Measurements from ENCODE around the gene GASK1A. TPM values are rescaled to one million over a fixed set of nuclear protein-coding genes. Genes with fewer than 3 reads are reported as not detected.

GASK1A gene
- polyA plus RNA-seq, 2 of the 4 experiments (the other 2 are of a cell fraction) = not detected

DNA sequence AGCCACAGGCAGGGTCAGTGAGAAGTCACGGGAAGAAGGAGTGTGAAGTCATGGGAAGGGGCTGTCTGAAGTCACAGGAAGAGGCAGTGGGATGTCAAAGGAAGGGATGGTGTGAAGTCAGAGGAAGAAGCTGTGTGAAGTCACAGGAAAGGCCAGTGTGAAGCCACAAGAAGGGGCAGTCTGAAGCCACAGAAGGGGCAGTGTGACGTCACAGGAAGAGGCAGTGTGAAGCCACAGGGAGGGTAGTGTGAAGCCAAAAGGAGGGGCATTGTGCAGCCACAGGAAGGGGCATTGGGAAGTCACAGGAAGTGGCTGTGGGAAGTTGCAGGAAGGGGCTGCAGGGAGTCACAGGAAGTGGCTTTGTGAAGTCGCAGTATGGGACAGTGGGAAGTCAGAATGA, 35.1 kb downstream of the GASK1A start:
- Histone ChIP-seq H3K9me3 (no peaks in the 10 kb centered on the region), H3K4me3 (no peak overlapping the region), H3K27ac (no peak overlapping the region), H3K4me2 (no peak overlapping the region), H3K4me1 (no peaks in the 10 kb centered on the region)
- TF ChIP-seq SREBF2 (IDR thresholded peaks at IDR 0.05) (no peak), KDM5A (IDR thresholded peaks at IDR 0.05) (no peak), ZSCAN20 (CRISPR knock-in tag; IDR thresholded peaks at IDR 0.05) (no peak), FOSL2 (IDR thresholded peaks at IDR 0.05) (no peak), FOSL2 (CRISPR knock-in tag; IDR thresholded peaks at IDR 0.05) (no peak), ZC3H11A (IDR thresholded peaks at IDR 0.05) (no peak)
- ATAC-seq (no peak), DNase-seq (ENCODE audit: low read depth in 1 of 2, low spot score in 1 of 2) (no peak), FAIRE-seq (no peak)
- ChIA-PET CTCF (interaction anchor here (1.0 kb wide), 1 partner anchor 50 kb away, joined by 3 read pairs; no protein-coding TSS in a partner anchor), POLR2A (no interaction called here)
- 0% methylated on average over 3 of the region's 3 CpGs for WGBS (ENCODE audit: missing lambda C conversion rate)

DNA sequence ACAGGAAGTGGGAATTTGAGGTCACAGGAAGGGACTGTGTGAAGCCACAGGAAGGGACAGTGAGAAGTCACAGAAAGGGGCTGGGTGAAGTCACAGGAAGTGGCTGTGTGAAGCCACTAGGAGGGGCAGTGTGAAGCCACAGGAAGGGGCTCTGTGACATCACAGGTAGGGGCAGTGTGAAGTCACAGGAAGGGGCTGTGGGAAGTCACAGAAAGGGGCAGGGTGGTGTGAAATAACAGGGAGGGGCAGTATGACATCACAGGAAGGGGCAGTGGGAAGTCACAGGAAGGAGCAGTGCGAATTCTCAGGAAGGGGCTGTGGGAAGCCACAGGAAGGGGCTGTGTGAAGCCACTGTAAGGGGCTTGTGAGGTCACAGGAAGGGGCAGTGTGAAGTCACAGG, 35.8 kb downstream of the GASK1A start:
- TF ChIP-seq RFX5 (IDR thresholded peaks at IDR 0.05) (no peak), HOXB13 (CRISPR knock-in tag; IDR thresholded peaks at IDR 0.05; ENCODE audit: low read depth) (no peak), NFE2L2 (conservative IDR thresholded peaks at IDR 0.05; ENCODE audit: low read length) (no peak), PHF8 (IDR thresholded peaks at IDR 0.05; ENCODE audit: borderline replicate concordance, low read depth) (no peak), FOSL2 (IDR thresholded peaks at IDR 0.05) (no peak), FOSL2 (CRISPR knock-in tag; IDR thresholded peaks at IDR 0.05) (no peak), MAZ (IDR thresholded peaks at IDR 0.05; ENCODE audit: borderline replicate concordance, low read depth, low read length) (no peak), ZC3H11A (IDR thresholded peaks at IDR 0.05) (no peak), HOXA7 (CRISPR knock-in tag; IDR thresholded peaks at IDR 0.05) (no peak), EHF (CRISPR knock-in tag; IDR thresholded peaks at IDR 0.05) (no peak), JUNB (IDR thresholded peaks at IDR 0.05) (no peak), ESRRA (IDR thresholded peaks at IDR 0.05; ENCODE audit: borderline replicate concordance, low read length) (no peak), TFCP2L1 (CRISPR knock-in tag; IDR thresholded peaks at IDR 0.05) (no peak), RNF2 (IDR thresholded peaks at IDR 0.05; ENCODE audit: borderline replicate concordance, low read depth) (no peak), NPAS2 (CRISPR knock-in tag; IDR thresholded peaks at IDR 0.05; ENCODE audit: borderline replicate concordance) (no peak), POLR2A (IDR thresholded peaks at IDR 0.05; ENCODE audit: low read length) (no peak), HDAC2 (IDR thresholded peaks at IDR 0.05) (no peak), ZNF302 (CRISPR knock-in tag; IDR thresholded peaks at IDR 0.05) (no peak), RARB (CRISPR knock-in tag; IDR thresholded peaks at IDR 0.05) (no peak)
- TF ChIP-seq, protein P1, sequence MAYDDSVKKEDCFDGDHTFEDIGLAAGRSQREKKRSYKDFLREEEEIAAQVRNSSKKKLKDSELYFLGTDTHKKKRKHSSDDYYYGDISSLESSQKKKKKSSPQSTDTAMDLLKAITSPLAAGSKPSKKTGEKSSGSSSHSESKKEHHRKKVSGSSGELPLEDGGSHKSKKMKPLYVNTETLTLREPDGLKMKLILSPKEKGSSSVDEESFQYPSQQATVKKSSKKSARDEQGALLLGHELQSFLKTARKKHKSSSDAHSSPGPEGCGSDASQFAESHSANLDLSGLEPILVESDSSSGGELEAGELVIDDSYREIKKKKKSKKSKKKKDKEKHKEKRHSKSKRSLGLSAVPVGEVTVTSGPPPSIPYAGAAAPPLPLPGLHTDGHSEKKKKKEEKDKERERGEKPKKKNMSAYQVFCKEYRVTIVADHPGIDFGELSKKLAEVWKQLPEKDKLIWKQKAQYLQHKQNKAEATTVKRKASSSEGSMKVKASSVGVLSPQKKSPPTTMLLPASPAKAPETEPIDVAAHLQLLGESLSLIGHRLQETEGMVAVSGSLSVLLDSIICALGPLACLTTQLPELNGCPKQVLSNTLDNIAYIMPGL (CRISPR knock-in tag; IDR thresholded peaks at IDR 0.05; ENCODE audit: borderline replicate concordance) = no peak
- TF ChIP-seq, protein P2, sequence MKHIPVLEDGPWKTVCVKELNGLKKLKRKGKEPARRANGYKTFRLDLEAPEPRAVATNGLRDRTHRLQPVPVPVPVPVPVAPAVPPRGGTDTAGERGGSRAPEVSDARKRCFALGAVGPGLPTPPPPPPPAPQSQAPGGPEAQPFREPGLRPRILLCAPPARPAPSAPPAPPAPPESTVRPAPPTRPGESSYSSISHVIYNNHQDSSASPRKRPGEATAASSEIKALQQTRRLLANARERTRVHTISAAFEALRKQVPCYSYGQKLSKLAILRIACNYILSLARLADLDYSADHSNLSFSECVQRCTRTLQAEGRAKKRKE (CRISPR knock-in tag; IDR thresholded peaks at IDR 0.05; ENCODE audit: low read depth) = no peak
- no peaks in the 10 kb centered on the region for H3K9me3 ChIP-seq
- no peak overlapping the region for H3K27ac ChIP-seq
- ATAC-seq (no peak), FAIRE-seq (no peak), DNase-seq (ENCODE audit: low read depth in 1 of 2, low spot score in 1 of 2) (no peak)
- H3K4me2 ChIP-seq = no peak overlapping the region
- H3K4me3 ChIP-seq = no peak overlapping the region
- ChIA-PET POLR2A (no interaction called here), CTCF (interaction anchor here (1.0 kb wide), 1 partner anchor 51 kb away, joined by 3 read pairs; no protein-coding TSS in a partner anchor)
- no peaks in the 10 kb centered on the region for H3K4me1 ChIP-seq
- WGBS (ENCODE audit: missing lambda C conversion rate) = 0% methylated on average over 1 of the region's 1 CpG

DNA sequence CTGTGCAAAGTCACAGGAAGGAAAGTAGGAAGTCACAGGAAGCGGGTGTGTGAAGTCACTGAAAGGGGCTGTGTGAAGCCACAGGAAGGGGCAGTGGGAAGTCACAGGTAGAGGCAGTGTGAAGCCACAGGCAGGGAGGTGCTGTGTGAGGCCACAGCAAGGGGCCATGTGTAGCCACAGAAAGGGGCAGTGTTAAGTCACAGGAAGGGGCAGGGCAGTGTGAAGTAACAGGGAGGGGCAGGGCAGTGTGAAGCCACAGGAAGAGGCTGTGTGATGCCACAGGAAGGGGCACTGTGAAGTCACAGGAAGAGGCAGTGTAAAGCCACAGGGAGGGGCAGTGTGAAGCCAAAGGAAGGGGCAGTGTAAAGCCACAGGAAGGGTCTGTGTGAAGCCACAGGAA, 36.5 kb downstream of the GASK1A start:
- POLR2A ChIA-PET = no interaction called here
- CTCF ChIA-PET = no interaction called here
- H3K4me1 ChIP-seq = no peaks in the 10 kb centered on the region
- H3K27ac ChIP-seq = no peak overlapping the region
- H3K9me3 ChIP-seq = no peaks in the 10 kb centered on the region
- DNase-seq (ENCODE audit: low read depth in 1 of 2, low spot score in 1 of 2) = no peak
- WGBS (ENCODE audit: missing lambda C conversion rate) = 23% methylated on average over 1 of the region's 1 CpG
- no peak for ATAC-seq
- no peak overlapping the region for H3K4me2 ChIP-seq
- TF ChIP-seq ZNF302 (CRISPR knock-in tag; IDR thresholded peaks at IDR 0.05) (no peak), BHLHE40 (IDR thresholded peaks at IDR 0.05; ENCODE audit: low read depth, low read length) (no peak)
- TF ChIP-seq, protein P1 (CRISPR knock-in tag; IDR thresholded peaks at IDR 0.05; ENCODE audit: borderline replicate concordance) = no peak
- H3K4me3 ChIP-seq = no peak overlapping the region
- FAIRE-seq = no peak

Measured in A549 (cell line).